D721Med (cell line): ENCODE results near the gene CCR6.
"Not testable (repeated sequence)": the region's sequence is repeated elsewhere in the genome, so short reads cannot be mapped to it uniquely, and the experiment has no call there.

ENCODE experiments used
- DNase-seq: peaks from one replicate; pipeline ENCODE4 v3.0.0; 2011; ENCODE audit warnings: low spot score; ENCODE audit not compliant: insufficient read length
- FAIRE-seq: peaks from 2 replicates; lab custom pipeline; 2011; peaks lifted over from hg19 to GRCh38; lab: Jason Lieb, UNC
- CTCF ChIP-seq: IDR thresholded peaks from 2 replicates; pipeline ENCODE4 v1.5.1; 2012; ENCODE audit warnings: mild to moderate bottlenecking, control low read depth; ENCODE audit not compliant: insufficient read depth; ENCODE audit errors: missing control alignments

CCR6 gene

GRCh38 chr6:167122827-167123657 is at the start of gene CCR6:
CCR6 (plus strand) TSS chr6:167123096; CDS start chr6:167136135, 13,039 bp downstream.
- no peak for TF ChIP-seq CTCF
- no peak for FAIRE-seq
- DNase-seq: no peak

GRCh38 chr6:167073679-167074274 is 49.1 kb upstream of the CCR6 start:
- FAIRE-seq: no peak
- no peak for TF ChIP-seq CTCF
- no peak for DNase-seq

- FAIRE-seq (no peak), DNase-seq (no peak)
- no peak for TF ChIP-seq CTCF
Measured at GRCh38 chr6:167077241-167077932, 45.5 kb upstream of the CCR6 start.

- no peak for TF ChIP-seq CTCF
- FAIRE-seq (no peak), DNase-seq (no peak)
Measured at GRCh38 chr6:167078745-167079144, 44.2 kb upstream of the CCR6 start.

- DNase-seq: no peak
- TF ChIP-seq CTCF: no peak
- FAIRE-seq: no peak
Measured at GRCh38 chr6:167079853-167080297, 43.0 kb upstream of the CCR6 start.

- no peak for TF ChIP-seq CTCF
- FAIRE-seq: no peak
- DNase-seq: no peak
Measured at GRCh38 chr6:167087857-167088354, 35.0 kb upstream of the CCR6 start.

- not testable (repeated sequence) for FAIRE-seq, DNase-seq
Measured at GRCh38 chr6:167088741-167089140, 34.2 kb upstream of the CCR6 start.
